HG03103 (cell line): ENCODE measurements around the gene JDP2.

Experiments used
- ATAC-seq: cut with Tn5 transposase; IDR thresholded peaks from one replicate; pipeline ENCODE4 v1.9.1; 2021; ENCODE audit warnings: low read depth; ENCODE audit not compliant: unreplicated experiment

The JDP2 gene

GRCh38 chr14:75434890-75435248, 7.0 kb downstream of the JDP2 start:
- ATAC-seq: no peak

- no peak for ATAC-seq
Measured at GRCh38 chr14:75435473-75435872, 7.7 kb downstream of the JDP2 start.

- ATAC-seq: no peak
Measured at GRCh38 chr14:75437201-75438143, 9.7 kb downstream of the JDP2 start.

- no peak for ATAC-seq
Measured at GRCh38 chr14:75438486-75439080, 10.8 kb downstream of the JDP2 start.

GRCh38 chr14:75439989-75440388, 12.2 kb downstream of the JDP2 start:
- ATAC-seq: no peak

- no peak for ATAC-seq
Measured at GRCh38 chr14:75440733-75441477, 13.1 kb downstream of the JDP2 start.

- no peak for ATAC-seq
Measured at GRCh38 chr14:75441728-75442127, 13.9 kb downstream of the JDP2 start.

GRCh38 chr14:75442166-75442565, 14.3 kb downstream of the JDP2 start:
- no peak for ATAC-seq

GRCh38 chr14:75442642-75443041, 14.8 kb downstream of the JDP2 start:
- no peak for ATAC-seq

- no peak for ATAC-seq
Measured at GRCh38 chr14:75443203-75443969, 15.6 kb downstream of the JDP2 start.

- no peak for ATAC-seq
Measured at GRCh38 chr14:75445236-75445635, 17.4 kb downstream of the JDP2 start.

GRCh38 chr14:75445963-75446362, 18.1 kb downstream of the JDP2 start:
- no peak for ATAC-seq

GRCh38 chr14:75446447-75446846, 18.6 kb downstream of the JDP2 start:
- ATAC-seq: no peak

- no peak for ATAC-seq
Measured at GRCh38 chr14:75448209-75448608, 20.4 kb downstream of the JDP2 start.

- no peak for ATAC-seq
Measured at GRCh38 chr14:75449036-75449435, 21.2 kb downstream of the JDP2 start.

GRCh38 chr14:75449696-75450095, 21.9 kb downstream of the JDP2 start:
- no peak for ATAC-seq

- ATAC-seq: no peak
Measured at GRCh38 chr14:75450381-75451276, 22.8 kb downstream of the JDP2 start.

GRCh38 chr14:75452324-75452723, 24.5 kb downstream of the JDP2 start:
- no peak for ATAC-seq

- ATAC-seq: no peak
Measured at GRCh38 chr14:75452900-75453816, 25.3 kb downstream of the JDP2 start.
